ENCODE measurements around the gene TUBB. TPM values are rescaled to one million over a fixed set of nuclear protein-coding genes. Genes with fewer than 3 reads are reported as not detected.
A peak's percentile ranks its signal among the peaks of the same experiment; 100 is the strongest.

Gene TUBB
- total and polyA plus RNA-seq, 2 of the 4 experiments (the other 2 are of a cell fraction): 1,401 to 2,004 TPM

GRCh38 chr6:30742316-30743098 is 22.4 kb downstream of the TUBB start, which contains the start of gene FLOT1 (continued):
- TF ChIP-seq, protein P1, sequence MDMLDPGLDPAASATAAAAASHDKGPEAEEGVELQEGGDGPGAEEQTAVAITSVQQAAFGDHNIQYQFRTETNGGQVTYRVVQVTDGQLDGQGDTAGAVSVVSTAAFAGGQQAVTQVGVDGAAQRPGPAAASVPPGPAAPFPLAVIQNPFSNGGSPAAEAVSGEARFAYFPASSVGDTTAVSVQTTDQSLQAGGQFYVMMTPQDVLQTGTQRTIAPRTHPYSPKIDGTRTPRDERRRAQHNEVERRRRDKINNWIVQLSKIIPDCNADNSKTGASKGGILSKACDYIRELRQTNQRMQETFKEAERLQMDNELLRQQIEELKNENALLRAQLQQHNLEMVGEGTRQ (IDR thresholded peaks at IDR 0.05; ENCODE audit: low read depth, low read length): peak; percentile 46; the same call in 1 of the 2 replicates
- no peak for TF ChIP-seq FOS (IDR thresholded peaks at IDR 0.05; ENCODE audit: low read depth, low read length)
